ENCODE results near the gene DNASE1L3. TPM values are rescaled to one million over a fixed set of nuclear protein-coding genes. Genes with fewer than 3 reads are reported as not detected.

DNASE1L3 gene
- total and polyA plus RNA-seq, 4 donors: 76.1 to 201 (median 128) TPM

- no peak for TF ChIP-seq FOXA1 (IDR thresholded peaks at IDR 0.05)
- TF ChIP-seq MAX (IDR thresholded peaks at IDR 0.05): no peak
- TF ChIP-seq CTCF (IDR thresholded peaks at IDR 0.05; ENCODE audit: low read depth, low read length, missing input control): no peak
- peak in 1 of 2 donors; percentile 57 for TF ChIP-seq HNF4A (conservative IDR thresholded peaks at IDR 0.05)
- TF ChIP-seq RAD21 (IDR thresholded peaks at IDR 0.05): peak in 1 of 2 donors; percentile 3
- TF ChIP-seq ATF3 (IDR thresholded peaks at IDR 0.05): no peak
- TF ChIP-seq YY1 (IDR thresholded peaks at IDR 0.05): no peak
- TF ChIP-seq SP1 (IDR thresholded peaks at IDR 0.05): no peak
- peak; percentile 20 for TF ChIP-seq REST (IDR thresholded peaks at IDR 0.05)
- TF ChIP-seq EGR1 (IDR thresholded peaks at IDR 0.05; ENCODE audit: low read depth in 2 of 2): peak in 1 of 2 donors; percentile 54
- no peak for TF ChIP-seq JUND (IDR thresholded peaks at IDR 0.05)
- no peak for TF ChIP-seq NR2F2 (IDR thresholded peaks at IDR 0.05)
- TF ChIP-seq FOXA2 (IDR thresholded peaks at IDR 0.05): no peak
- no peak for TF ChIP-seq GABPA (IDR thresholded peaks at IDR 0.05 in 1 of 2, conservative IDR thresholded peaks at IDR 0.05 in 1 of 2)
- no peak for TF ChIP-seq HNF4G (IDR thresholded peaks at IDR 0.05)
- peak in 1 of 2 donors; percentile 30 for TF ChIP-seq RXRA (IDR thresholded peaks at IDR 0.05)
- no peak for TF ChIP-seq ZBTB33 (IDR thresholded peaks at IDR 0.05)
- TF ChIP-seq TAF1 (conservative IDR thresholded peaks at IDR 0.05): no peak
- H3K9me3 ChIP-seq (ENCODE audit: control insufficient read depth in 4 of 4, low read length in 3 of 4): no peaks in the 10 kb centered on the region
- WGBS: 47% methylated on average over 8 of the region's 8 CpGs
- no peak for DNase-seq (ENCODE audit: low spot score)
- peak overlapping the region in 1 of 2 donors; percentile 5 for H3K9ac ChIP-seq (ENCODE audit: low read depth in 1 of 2, low read length in 2 of 2)
- peak overlapping the region in 1 of 3 donors; percentile 13 for H3K4me3 ChIP-seq (ENCODE audit: low read depth in 1 of 3, low read length in 3 of 3)
- peaks cover 0 to 1% (median 0%) of the 10 kb centered on the region in 4 donors for H3K36me3 ChIP-seq (ENCODE audit: control insufficient read depth in 4 of 4, insufficient read depth in 3 of 4, low read depth in 1 of 4, low read length in 3 of 4)
- peak overlapping the region; percentile 44 to 64 for H3K27ac ChIP-seq (ENCODE audit: low read depth in 1 of 2, low read length in 2 of 2)
- no peaks in the 10 kb centered on the region for H3K27me3 ChIP-seq (ENCODE audit: control insufficient read depth in 4 of 4, insufficient read depth in 4 of 4, low read length in 3 of 4)
- peaks cover 18 to 51% (median 34%) of the 10 kb centered on the region in 4 donors for H3K4me1 ChIP-seq (ENCODE audit: control insufficient read depth in 4 of 4, insufficient read depth in 4 of 4, low read length in 3 of 4)
Measured at GRCh38 chr3:58250093-58250707, 39.4 kb upstream of the DNASE1L3 start.
